ENCODE data around the gene TBL3. TPM values are rescaled to one million over a fixed set of nuclear protein-coding genes. Genes with fewer than 3 reads are reported as not detected.

TBL3 gene
- total RNA-seq, 1 experiment from 2014 or later = 51.3 TPM

DNA sequence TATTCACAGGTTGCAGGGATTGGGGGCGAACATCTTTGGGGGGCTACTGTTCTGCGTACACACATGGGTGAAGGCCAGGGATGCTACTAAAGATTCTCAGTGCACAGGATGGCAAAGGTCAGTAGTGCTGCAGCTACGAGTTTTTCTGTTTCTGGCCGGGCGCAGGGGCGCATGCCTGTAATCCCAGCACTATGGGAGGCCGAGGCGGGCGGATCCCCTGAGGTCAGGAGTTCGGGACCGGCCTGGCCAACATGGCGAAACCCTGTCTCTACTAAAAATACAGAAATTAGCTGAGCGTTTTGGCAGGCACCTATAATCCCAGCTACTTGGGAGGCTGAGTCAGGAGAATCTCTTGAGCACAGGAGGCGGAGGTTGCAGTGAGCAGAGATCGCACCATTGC, 41.7 kb downstream of the TBL3 start:
- H3K4me3 ChIP-seq = no peak overlapping the region
- intact Hi-C loops (cut with micrococcal nuclease; ENCODE audit: unreplicated experiment) = no loop called here
- no peaks in the 10 kb centered on the region for H3K36me3 ChIP-seq (ENCODE audit: low read depth)
- H2AFZ ChIP-seq = no peak overlapping the region
- H3K9me2 ChIP-seq (ENCODE audit: insufficient read depth) = no peaks in the 10 kb centered on the region
- peaks cover 4% of the 10 kb centered on the region; the same call in 1 of the 2 replicates for H4K20me1 ChIP-seq (ENCODE audit: insufficient read depth)
- DNase-seq = no peak
- no peak overlapping the region for H3K27ac ChIP-seq
- peaks cover 24% of the 10 kb centered on the region for H3F3A ChIP-seq (ENCODE audit: insufficient read depth, low read depth)
- no peaks in the 10 kb centered on the region for H3K27me3 ChIP-seq (ENCODE audit: insufficient read depth, low read depth)
- peaks cover 20% of the 10 kb centered on the region for H3K79me2 ChIP-seq (ENCODE audit: low read depth)
- no peak overlapping the region for H3K4me2 ChIP-seq
- no TSS peak for BruUV-seq (replicated peaks)
- H3K4me1 ChIP-seq (replicated peaks; ENCODE audit: insufficient read depth) = peaks cover 26% of the 10 kb centered on the region
- H3K9me3 ChIP-seq (ENCODE audit: insufficient read depth, low read depth) = no peaks in the 10 kb centered on the region
- ChIA-PET CTCF (interaction anchor here (0.6 kb wide), 1 partner anchor 9 kb away, joined by 15 read pairs; no protein-coding TSS in a partner anchor), POLR2A (ENCODE audit: unreplicated experiment) (no interaction called here)
- TF ChIP-seq, protein P1, sequence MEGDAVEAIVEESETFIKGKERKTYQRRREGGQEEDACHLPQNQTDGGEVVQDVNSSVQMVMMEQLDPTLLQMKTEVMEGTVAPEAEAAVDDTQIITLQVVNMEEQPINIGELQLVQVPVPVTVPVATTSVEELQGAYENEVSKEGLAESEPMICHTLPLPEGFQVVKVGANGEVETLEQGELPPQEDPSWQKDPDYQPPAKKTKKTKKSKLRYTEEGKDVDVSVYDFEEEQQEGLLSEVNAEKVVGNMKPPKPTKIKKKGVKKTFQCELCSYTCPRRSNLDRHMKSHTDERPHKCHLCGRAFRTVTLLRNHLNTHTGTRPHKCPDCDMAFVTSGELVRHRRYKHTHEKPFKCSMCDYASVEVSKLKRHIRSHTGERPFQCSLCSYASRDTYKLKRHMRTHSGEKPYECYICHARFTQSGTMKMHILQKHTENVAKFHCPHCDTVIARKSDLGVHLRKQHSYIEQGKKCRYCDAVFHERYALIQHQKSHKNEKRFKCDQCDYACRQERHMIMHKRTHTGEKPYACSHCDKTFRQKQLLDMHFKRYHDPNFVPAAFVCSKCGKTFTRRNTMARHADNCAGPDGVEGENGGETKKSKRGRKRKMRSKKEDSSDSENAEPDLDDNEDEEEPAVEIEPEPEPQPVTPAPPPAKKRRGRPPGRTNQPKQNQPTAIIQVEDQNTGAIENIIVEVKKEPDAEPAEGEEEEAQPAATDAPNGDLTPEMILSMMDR (conservative IDR thresholded peaks at IDR 0.05) = no peak
- TF ChIP-seq EZH2 (IDR thresholded peaks at IDR 0.05; ENCODE audit: low read depth) = no peak

DNA sequence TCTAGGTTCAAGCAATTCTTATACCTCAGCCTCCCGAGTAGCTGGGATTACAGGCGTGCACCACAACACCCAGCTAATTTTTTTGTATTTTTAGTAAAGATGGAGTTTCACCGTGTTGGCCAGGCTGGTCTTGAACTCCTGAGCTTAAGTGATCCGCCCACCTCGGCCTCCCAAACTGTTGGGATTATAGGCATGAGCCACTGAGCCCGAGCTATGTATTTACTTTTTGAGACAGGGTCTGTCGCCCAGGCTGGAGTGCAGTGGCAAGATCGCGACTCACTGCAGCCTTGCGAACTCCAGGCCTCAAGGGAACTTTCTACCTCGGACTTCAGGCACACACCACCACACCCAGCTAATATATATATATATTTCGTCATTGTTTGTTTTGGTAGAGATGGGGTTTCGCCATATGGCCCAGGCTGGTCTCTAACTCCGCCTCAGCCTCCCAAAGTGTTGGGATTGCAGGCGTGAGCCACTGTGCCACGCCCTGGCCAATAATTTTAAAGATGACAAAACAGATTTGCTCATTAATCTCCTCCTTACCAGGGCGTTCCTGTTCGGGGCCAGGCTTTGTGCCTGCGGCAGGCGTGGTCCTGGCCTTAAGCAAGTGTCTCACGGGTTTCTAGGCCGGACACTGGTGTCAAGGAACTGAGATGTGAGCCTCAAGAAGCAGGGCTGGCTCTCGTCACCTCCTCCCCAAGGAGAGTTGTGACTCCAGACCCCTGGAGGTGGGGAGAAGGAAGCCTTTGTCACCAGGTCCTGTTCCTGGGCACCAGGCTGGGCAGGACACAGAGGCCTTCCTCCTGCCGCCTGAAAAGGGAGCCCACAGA, 43.5 kb downstream of the TBL3 start:
- peaks cover 26% of the 10 kb centered on the region for H3K4me1 ChIP-seq (replicated peaks; ENCODE audit: insufficient read depth)
- H3K27me3 ChIP-seq (ENCODE audit: insufficient read depth, low read depth) = no peaks in the 10 kb centered on the region
- TF ChIP-seq EZH2 (IDR thresholded peaks at IDR 0.05; ENCODE audit: low read depth) = no peak
- TF ChIP-seq, protein P1 (conservative IDR thresholded peaks at IDR 0.05) = no peak
- no peaks in the 10 kb centered on the region for H4K20me1 ChIP-seq (ENCODE audit: insufficient read depth)
- H3K79me2 ChIP-seq (ENCODE audit: low read depth) = peaks cover 5% of the 10 kb centered on the region
- H3F3A ChIP-seq (ENCODE audit: insufficient read depth, low read depth) = peaks cover 19% of the 10 kb centered on the region
- CTCF ChIA-PET = interaction anchor here (0.5 to 1.0 kb wide), 6 partner anchors 10 to 536 kb away, joined by 3 to 8 read pairs (median 4); partner anchors contain the start of gene TRAF7
- H2AFZ ChIP-seq = peak overlapping the region; percentile 62; the same call in 1 of the 2 replicates
- no peaks in the 10 kb centered on the region for H3K9me3 ChIP-seq (ENCODE audit: insufficient read depth, low read depth)
- POLR2A ChIA-PET (ENCODE audit: unreplicated experiment) = interaction anchor here (0.6 kb wide), 2 partner anchors 76 to 139 kb away, joined by 4 to 7 read pairs; no protein-coding TSS in a partner anchor
- H3K4me2 ChIP-seq = peak overlapping the region; percentile 72
- intact Hi-C loops (cut with micrococcal nuclease; ENCODE audit: unreplicated experiment) = no loop called here
- H3K27ac ChIP-seq = peak overlapping the region; percentile 86
- peak overlapping the region; percentile 7; the same call in 1 of the 2 replicates for H3K4me3 ChIP-seq
- H3K36me3 ChIP-seq (ENCODE audit: low read depth) = no peaks in the 10 kb centered on the region
- H3K9me2 ChIP-seq (ENCODE audit: insufficient read depth) = no peaks in the 10 kb centered on the region
- no TSS peak for BruUV-seq (replicated peaks)
- peak; percentile 79 to 95 for DNase-seq

DNA sequence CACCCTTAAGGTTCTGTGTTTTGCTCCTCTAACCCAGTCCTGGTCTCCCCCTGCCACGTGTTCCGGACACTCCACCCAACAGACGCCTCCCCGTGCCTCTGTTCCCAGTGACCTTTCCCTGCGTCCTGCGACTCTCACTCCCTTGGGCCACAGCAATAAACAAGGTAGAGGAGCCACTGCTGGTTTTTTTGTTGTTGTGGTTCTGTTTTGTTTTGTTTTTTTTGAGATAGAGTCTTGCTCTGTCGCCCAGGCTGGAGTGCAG, 44.0 kb downstream of the TBL3 start:
- ChIA-PET CTCF (interaction anchor here (0.5 to 0.9 kb wide), 3 partner anchors 9 to 535 kb away, joined by 3 to 5 read pairs (median 3); no protein-coding TSS in a partner anchor), POLR2A (ENCODE audit: unreplicated experiment) (no interaction called here)
- H3K4me3 ChIP-seq = no peak overlapping the region

More for the DNA sequence above, 44.0 kb downstream of the TBL3 start:
- Histone ChIP-seq H3K27me3 (ENCODE audit: insufficient read depth, low read depth) (no peaks in the 10 kb centered on the region), H3K27ac (peak overlapping the region; percentile 86), H3F3A (ENCODE audit: insufficient read depth, low read depth) (peaks cover 16% of the 10 kb centered on the region), H3K4me2 (peak overlapping the region; percentile 63), H2AFZ (peak overlapping the region; percentile 62; the same call in 1 of the 2 replicates), H4K20me1 (ENCODE audit: insufficient read depth) (no peaks in the 10 kb centered on the region), H3K79me2 (ENCODE audit: low read depth) (no peaks in the 10 kb centered on the region), H3K9me3 (ENCODE audit: insufficient read depth, low read depth) (no peaks in the 10 kb centered on the region), H3K4me1 (replicated peaks; ENCODE audit: insufficient read depth) (peaks cover 21% of the 10 kb centered on the region), H3K9me2 (ENCODE audit: insufficient read depth) (no peaks in the 10 kb centered on the region), H3K36me3 (ENCODE audit: low read depth) (no peaks in the 10 kb centered on the region)
- intact Hi-C loops (cut with micrococcal nuclease; ENCODE audit: unreplicated experiment) = no loop called here
- no peak for TF ChIP-seq EZH2 (IDR thresholded peaks at IDR 0.05; ENCODE audit: low read depth)
- TF ChIP-seq, protein P1 (conservative IDR thresholded peaks at IDR 0.05) = no peak
- DNase-seq = no peak
- BruUV-seq (replicated peaks) = TSS peak; percentile 66
